OCI-LY7 (cell line): Measurements from ENCODE around the gene TGM1. TPM values are rescaled to one million over a fixed set of nuclear protein-coding genes. Genes with fewer than 3 reads are reported as not detected.

Source experiments
- BruUV-seq: library from RNA; stranded (reverse); fragments of 400-500 nt; replicated peaks from 2 replicates; lab custom pipeline; 2021; lab: Mats Ljungman, UMichigan
- CTCF ChIA-PET: fragments of 300-600 bp; sonication (Branson Sonifier 250); formaldehyde crosslinking; loops from one replicate; lab custom pipeline; 2022; ENCODE audit warnings: antibody characterized with exemption; ENCODE audit not compliant: unreplicated experiment; lab: Charles Lee
- POLR2A ChIA-PET: fragments of 300-600 bp; sonication (Branson Sonifier 250); formaldehyde crosslinking; loops from one replicate; lab custom pipeline; 2022; ENCODE audit warnings: antibody characterized with exemption; lab: Charles Lee
- DNase-seq: peaks from one replicate; pipeline ENCODE4 v3.0.0-alpha.2; 2015; ENCODE audit warnings: low spot score
- H2AFZ ChIP-seq: fragments of 200-600 bp; sonication (generic), shearing (Covaris generic); 2 replicates; pipeline ENCODE4 v1.6.1; 2014; ENCODE audit warnings: mild to moderate bottlenecking, antibody characterized with exemption, low read length, moderate library complexity
- H3K27ac ChIP-seq: fragments of 200-600 bp; sonication (generic); 2 replicates; pipeline ENCODE4 v1.5.1; 2014; ENCODE audit warnings: mixed run types, low read depth, mild to moderate bottlenecking, moderate library complexity, low read length, inconsistent platforms; ENCODE audit not compliant: poor library complexity, severe bottlenecking
- H3K36me3 ChIP-seq: fragments of 200-600 bp; sonication (generic); 2 replicates; pipeline ENCODE4 v1.6.1; 2014; ENCODE audit warnings: mild to moderate bottlenecking, antibody characterized with exemption, low read length, moderate library complexity, mixed read lengths; ENCODE audit not compliant: insufficient read depth
- H3K4me1 ChIP-seq: fragments of 200-600 bp; sonication (generic); 2 replicates; pipeline ENCODE4 v1.5.1; 2014; ENCODE audit warnings: mild to moderate bottlenecking, low read length; ENCODE audit not compliant: insufficient read depth, poor library complexity, severe bottlenecking
- H3K4me2 ChIP-seq: fragments of 200-600 bp; sonication (generic); 2 replicates; pipeline ENCODE4 v1.6.1; 2014; ENCODE audit warnings: mild to moderate bottlenecking, low read length
- H3K4me3 ChIP-seq: fragments of 200-600 bp; sonication (generic); 2 replicates; pipeline ENCODE4 v1.5.1; 2014; ENCODE audit warnings: mild to moderate bottlenecking, low read depth, low read length; ENCODE audit not compliant: poor library complexity, severe bottlenecking
- H3K79me2 ChIP-seq: fragments of 200-600 bp; sonication (generic); 2 replicates; pipeline ENCODE4 v1.6.1; 2016; ENCODE audit warnings: low read depth, mild to moderate bottlenecking, low read length, moderate library complexity, mixed read lengths; ENCODE audit not compliant: insufficient read depth
- H3K9me2 ChIP-seq: fragments of 200-600 bp; sonication (generic); 2 replicates; pipeline ENCODE4 v1.6.1; 2016; ENCODE audit warnings: mild to moderate bottlenecking, low read length, mixed read lengths; ENCODE audit not compliant: insufficient read depth
- H3K9me3 ChIP-seq: fragments of 200-600 bp; sonication (generic); 2 replicates; pipeline ENCODE4 v1.6.1; 2014; ENCODE audit warnings: mild to moderate bottlenecking, mixed run types, low read length, mixed read lengths
- H4K20me1 ChIP-seq: fragments of 200-600 bp; sonication (generic); 2 replicates; pipeline ENCODE4 v1.6.1; 2014; ENCODE audit warnings: mild to moderate bottlenecking, antibody characterized with exemption, low read length, moderate library complexity, mixed read lengths; ENCODE audit not compliant: insufficient read depth
- CTCF ChIP-seq: fragments of 200-600 bp; sonication (generic); conservative IDR thresholded peaks from 2 replicates; pipeline ENCODE4 v1.5.1; 2014; ENCODE audit warnings: mild to moderate bottlenecking, antibody characterized with exemption, low read length, moderate library complexity, mixed read lengths
- EZH2phosphoT487 ChIP-seq: fragments of 200-600 bp; sonication (generic); IDR thresholded peaks from 2 replicates; pipeline ENCODE4 v1.6.1; 2018; ENCODE audit warnings: low read depth, borderline replicate concordance, mild to moderate bottlenecking, mixed run types, antibody characterized with exemption, low read length, moderate library complexity, mixed read lengths
- intact Hi-C: fragments of 100-400 bp; cut with micrococcal nuclease; formaldehyde crosslinking; loops from one replicate; pipeline ENCODE4 v1.10.0; 2022; ENCODE audit not compliant: unreplicated experiment
- total RNA-seq, 2 experiments: library from RNA; depleted of rRNA in 1 of 2; stranded (reverse); fragments of >200 nt in 1 of 2; shearing (Covaris generic) in 1 of 2; gene quantifications; 2 replicates each; pipeline ENCODE4 v1.2.3, GENCODE V29; 2014 to 2022

TGM1 gene
- total RNA-seq, 2 experiments from 2014 or later: 5.2 to 5.4 TPM

GRCh38 chr14:24216345-24216699 lies 46.7 kb downstream of the TGM1 start:
- H4K20me1 ChIP-seq: no peaks in the 10 kb centered on the region
- POLR2A ChIA-PET: interaction anchor here (0.9 to 1.5 kb wide), 4 partner anchors 9 to 55 kb away, joined by 3 to 5 read pairs (median 4); partner anchors contain the start of genes RABGGTA and TINF2
- intact Hi-C loops: loop anchor here (1.0 kb wide), 1 partner anchor 55 kb away; the partner anchor contains the start of gene RABGGTA
- H3K36me3 ChIP-seq: peaks cover 14% of the 10 kb centered on the region; the same call in 1 of the 2 replicates
- peak overlapping the region; percentile 52 for H3K4me2 ChIP-seq
- H3K4me3 ChIP-seq: peak overlapping the region; percentile 76
- H3K27ac ChIP-seq: no peak overlapping the region
- no TSS peak for BruUV-seq
- no peak for DNase-seq
- no peak for TF ChIP-seq CTCF
- TF ChIP-seq EZH2phosphoT487: no peak
- peaks cover 36% of the 10 kb centered on the region for H3K79me2 ChIP-seq
- CTCF ChIA-PET: no interaction called here
- H2AFZ ChIP-seq: no peak overlapping the region
- peaks cover 28% of the 10 kb centered on the region for H3K4me1 ChIP-seq
- H3K9me3 ChIP-seq: no peaks in the 10 kb centered on the region
- no peaks in the 10 kb centered on the region for H3K9me2 ChIP-seq

DNA sequence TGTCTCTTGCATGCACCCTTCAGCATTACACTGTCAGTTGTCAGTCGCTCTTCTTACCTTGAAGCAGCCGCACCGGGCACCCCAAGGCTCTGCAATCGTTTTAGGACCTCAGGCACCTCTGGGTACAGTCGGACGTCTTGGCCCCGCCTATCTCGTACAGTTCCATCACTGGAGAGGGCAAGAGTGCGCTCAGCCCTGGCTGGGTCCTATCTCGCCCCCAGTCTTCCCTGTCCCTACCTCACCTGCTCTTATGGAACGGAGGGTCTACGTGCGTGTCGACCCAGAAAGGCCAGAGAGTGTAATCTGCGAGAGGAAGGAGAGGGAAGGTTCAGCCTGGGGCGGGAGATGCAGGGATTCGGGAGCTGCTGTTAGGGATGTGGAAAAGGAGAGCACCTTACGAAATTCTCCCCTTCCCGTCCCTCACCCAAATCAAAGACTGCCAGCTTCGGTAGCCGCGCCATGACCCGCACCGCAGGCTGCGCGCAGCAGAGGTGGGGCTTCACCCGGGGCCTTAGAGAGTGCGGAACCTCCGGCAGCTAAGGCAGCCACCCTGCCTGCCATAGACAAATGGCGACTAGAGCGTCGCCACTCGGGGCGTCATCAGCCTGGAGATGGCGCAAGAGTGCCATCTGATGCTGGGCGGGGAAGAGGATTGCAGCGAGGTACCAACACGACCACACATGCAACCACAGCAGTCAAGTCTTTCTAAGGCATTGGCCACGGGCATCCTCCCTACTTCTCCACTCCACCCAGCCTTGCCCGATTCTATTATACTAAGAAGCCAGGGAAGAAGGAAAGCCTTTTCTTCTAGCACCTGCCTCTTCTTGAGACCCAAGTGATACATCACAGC lies 47.3 kb downstream of the TGM1 start, which contains the start of gene MDP1:
TSS of gene MDP1 (minus strand) at position 572 of the 850 bp plus-strand sequence. CDS start at position 461, 111 bp downstream.
- peak within 1 kb of the TSS; percentile 70 for H3K27ac ChIP-seq
- peak; percentile 85 for TF ChIP-seq CTCF
- no peak for TF ChIP-seq EZH2phosphoT487
- CTCF ChIA-PET: no interaction called here
- no TSS peak for BruUV-seq
- peaks cover 18% of the 10 kb centered on the region for H3K36me3 ChIP-seq
- H3K9me3 ChIP-seq: no peaks in the 10 kb centered on the region
- peak; percentile 93 for DNase-seq
- H4K20me1 ChIP-seq: no peaks in the 10 kb centered on the region
- peak within 1 kb of the TSS; percentile 65 for H2AFZ ChIP-seq
- peaks cover 31% of the 10 kb centered on the region for H3K79me2 ChIP-seq
- H3K4me1 ChIP-seq: peaks cover 28% of the 10 kb centered on the region
- peak within 1 kb of the TSS; percentile 82 for H3K4me2 ChIP-seq
- POLR2A ChIA-PET: interaction anchor here (0.7 to 1.5 kb wide), 6 partner anchors 9 to 126 kb away, joined by 3 to 6 read pairs (median 4); partner anchors contain the start of genes DHRS1, NOP9, RABGGTA and TINF2
- no peaks in the 10 kb centered on the region for H3K9me2 ChIP-seq
- intact Hi-C loops: loop anchor here (1.0 kb wide), 1 partner anchor 56 kb away; the partner anchor contains the start of gene RABGGTA
- peak within 1 kb of the TSS; percentile 76 for H3K4me3 ChIP-seq
